GM19193 (cell line): ENCODE measurements around the gene NKX2-3.

Source experiments
- POLR2A ChIP-seq: IDR thresholded peaks from 4 replicates; pipeline ENCODE4 v1.6.1; 2011; ENCODE audit not compliant: insufficient read depth, insufficient read length; ENCODE audit errors: extremely low read depth

Gene NKX2-3

DNA sequence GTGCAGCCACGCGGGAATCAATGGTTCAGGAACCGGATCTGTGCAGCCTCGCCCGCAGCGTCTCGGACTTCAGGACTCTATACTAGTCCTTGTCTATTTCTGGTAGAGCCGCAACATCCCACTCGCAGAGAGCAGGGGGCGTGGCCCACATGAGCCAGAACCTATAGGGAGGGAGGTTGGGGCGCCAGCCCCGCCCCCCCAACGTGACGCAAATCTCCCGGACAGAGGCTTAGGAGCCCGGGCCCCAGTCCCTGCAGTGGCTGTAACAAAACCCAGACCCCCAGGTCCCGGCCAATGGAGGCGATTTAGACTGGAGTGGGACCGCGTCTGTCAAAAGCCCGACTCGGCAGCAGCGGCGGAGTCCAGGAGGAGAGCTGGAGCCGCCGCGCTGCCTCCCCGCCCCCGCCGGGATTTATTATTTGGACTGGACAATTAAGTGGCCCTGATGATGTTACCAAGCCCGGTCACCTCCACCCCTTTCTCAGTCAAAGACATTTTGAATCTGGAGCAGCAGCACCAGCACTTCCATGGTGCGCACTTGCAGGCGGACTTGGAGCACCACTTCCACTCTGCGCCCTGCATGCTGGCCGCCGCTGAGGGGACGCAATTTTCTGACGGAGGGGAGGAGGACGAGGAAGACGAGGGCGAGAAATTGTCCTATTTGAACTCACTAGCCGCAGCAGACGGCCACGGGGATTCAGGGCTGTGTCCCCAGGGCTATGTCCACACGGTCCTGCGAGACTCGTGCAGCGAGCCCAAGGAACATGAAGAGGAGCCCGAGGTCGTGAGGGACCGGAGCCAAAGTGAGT lies at the start of gene NKX2-3:
Gene NKX2-3 (plus strand): TSS at position 256 of the 809 bp plus-strand sequence. CDS start 190 bp downstream, at position 446.
- no peak for TF ChIP-seq POLR2A

DNA sequence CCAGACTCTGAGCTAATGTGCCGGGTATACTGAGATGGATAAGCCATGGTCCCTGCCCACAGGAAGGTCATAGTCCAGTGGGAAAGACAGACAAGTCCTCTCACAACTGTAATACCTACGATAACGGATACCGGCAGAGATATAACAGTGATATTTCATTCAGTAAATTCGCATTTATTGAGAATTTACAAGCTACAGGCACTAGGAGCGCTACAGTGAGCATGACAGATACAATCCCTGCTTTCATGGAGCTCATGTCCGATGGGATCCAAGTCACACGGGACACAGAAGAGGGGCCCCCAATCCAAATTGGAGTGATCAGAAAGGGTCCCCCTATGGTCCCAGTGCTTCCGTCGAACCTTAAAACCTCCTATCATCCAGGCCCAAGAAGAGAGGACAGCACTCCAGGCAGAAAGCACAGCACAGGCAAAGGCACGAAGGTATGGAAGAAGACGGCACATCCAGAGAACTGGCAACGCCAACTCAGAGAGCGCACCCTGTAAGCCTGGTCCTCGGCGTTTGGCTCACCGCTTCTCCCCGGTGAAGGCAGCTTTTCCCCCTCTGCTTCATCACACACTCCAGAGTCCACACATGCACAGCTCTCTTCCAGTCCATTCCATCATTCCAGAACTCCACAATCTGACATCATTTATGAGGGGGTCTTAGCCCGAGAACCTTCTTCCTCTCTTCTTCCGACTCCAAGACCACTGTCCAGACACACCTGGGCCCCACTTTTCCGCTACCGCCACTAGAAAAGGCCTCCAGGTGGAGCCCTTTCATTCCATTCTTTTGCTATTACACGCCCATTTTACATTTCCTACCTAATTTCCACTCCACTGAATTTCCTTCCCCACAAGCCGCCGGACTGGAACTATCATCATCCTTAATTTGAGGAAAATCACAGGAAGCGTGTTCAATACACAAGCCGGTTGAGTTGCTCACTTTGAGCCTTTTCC lies 47.8 kb upstream of the NKX2-3 start:
- TF ChIP-seq POLR2A = no peak

DNA sequence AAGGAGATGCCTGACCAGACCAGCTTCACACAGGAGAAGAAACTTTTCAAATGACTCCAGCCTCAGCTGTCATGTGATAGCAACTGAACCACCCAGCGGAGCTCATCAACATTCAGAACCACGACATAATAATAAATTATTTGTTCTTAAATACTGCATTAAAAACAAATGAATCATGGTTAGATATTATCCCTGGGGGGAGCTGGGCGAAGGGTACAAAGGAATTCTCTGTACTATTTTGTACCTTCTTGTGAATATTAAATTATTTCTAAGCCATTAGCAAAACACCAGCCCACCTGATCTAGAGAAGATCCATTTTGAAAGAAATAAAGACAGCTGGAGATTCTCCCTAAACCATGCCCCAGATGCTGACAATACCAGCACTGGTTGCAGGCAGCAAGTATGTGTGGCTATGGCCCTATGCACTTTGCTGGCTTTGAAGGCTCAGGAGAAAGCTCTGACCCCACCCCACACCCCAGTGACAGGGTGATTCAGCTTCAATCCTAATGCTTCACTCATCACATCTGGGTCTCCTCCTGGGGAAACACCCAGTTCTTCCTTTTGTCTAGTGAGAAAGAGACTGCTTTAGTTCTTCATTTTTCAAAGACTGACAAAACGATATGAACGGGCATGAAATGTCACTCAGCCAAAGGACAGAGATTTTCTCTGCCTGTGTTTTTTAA lies 45.5 kb upstream of the NKX2-3 start:
- no peak for TF ChIP-seq POLR2A

DNA sequence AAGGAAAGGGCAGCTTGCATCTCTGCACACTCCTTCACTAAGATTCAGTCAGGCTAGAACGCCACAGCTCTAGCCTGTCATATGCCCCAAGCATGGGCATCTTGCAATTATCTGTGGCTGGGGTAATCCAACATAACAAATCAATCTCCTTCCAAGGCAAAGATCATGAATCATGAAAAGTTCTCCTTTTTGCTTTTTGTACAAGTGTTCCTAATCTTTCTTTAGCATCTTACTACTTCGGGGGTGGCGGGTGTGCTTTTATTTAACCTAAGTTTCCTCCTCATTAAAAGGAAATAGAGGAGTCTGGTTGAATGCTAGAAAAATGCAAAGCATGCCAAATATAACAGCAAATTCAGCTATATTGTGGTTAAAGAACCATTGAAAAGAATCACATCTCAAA lies 43.5 kb upstream of the NKX2-3 start:
- TF ChIP-seq POLR2A = no peak

DNA sequence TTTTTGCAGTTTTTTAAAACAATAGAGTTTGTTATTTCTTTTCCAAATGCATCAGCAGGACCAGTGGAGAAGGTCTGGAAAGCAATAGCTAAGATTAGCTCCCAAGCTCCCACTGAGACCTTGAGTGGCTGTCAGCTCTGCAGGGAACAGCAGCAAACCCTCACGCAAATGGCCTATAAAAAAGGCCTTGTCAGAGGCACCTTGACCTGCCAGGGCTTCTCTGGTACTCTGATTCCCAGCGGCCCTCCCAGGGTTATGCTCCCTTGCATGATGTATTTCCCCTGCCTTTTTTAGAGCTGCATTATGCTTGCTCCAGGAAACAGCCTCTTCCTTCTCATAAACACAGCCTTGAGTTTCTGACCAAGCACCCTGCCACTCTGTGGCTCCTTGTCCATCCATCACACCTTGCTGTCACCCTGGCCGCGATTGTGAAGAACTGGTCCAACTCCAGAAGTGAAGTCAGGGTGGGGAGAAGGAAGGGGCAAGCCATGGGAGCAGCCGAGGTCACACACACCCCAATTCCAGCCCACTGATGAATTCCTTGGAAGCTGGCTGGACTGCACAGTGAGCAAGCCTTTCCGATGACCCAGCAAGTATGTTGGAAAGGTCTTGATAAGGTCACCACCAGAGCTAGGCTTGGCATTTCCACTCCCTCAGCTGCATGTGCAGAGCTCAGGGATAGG lies 35.3 kb upstream of the NKX2-3 start:
- no peak for TF ChIP-seq POLR2A

DNA sequence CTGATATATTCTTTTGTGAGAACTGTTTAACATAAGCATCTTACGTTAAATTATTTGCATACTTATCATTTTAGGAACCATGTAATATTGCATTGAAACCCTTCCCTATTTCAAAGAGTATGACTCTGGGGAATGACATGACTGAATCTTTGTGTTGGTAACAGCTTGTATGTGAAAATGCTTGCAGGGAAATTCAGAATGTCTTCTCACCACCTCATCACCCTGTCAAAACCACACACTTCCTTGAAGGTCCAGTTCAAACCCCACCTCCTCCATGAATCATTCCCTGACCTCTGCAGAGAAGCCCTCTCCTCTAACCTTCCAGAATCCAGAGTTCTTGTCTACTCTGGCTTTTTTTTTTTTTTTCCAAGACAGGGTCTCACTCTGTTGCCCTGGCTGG lies 26.3 kb upstream of the NKX2-3 start:
- no peak for TF ChIP-seq POLR2A

DNA sequence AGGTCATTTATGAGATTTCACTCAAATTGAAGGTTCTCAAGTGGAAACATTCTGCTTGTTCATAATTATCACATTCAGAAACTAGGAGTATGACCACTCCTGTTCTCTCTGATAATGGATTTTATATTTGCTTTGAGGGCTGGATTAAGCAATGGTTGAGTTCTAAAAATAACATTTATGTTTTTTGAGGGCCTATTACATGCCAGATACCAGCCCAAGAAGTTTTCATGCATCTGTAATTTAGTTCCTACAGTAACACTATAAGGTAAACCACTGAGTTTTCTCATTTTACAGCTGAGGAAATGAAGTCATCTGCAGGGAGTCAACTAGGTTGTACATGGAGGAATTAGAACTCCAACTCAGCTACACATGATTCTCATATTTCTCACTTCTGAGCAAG lies 25.5 kb upstream of the NKX2-3 start:
- TF ChIP-seq POLR2A = no peak

DNA sequence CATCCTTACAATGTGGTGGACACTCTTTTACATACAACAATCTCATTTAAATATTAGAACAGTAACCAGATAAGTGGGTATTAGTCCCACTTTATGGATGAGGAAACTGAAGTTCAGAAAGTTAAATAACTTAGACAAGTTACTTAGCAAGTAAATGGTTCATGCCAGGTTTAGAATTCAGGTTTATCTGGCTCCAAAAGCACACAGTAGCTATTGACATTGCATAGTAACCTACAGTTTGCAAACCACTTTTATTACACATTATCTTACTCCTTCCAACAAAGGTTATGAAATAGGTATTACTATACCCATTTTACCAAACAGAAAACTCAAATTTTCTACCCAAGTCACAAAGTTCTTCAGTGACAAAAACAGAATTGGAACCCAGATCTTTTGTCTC lies 19.7 kb upstream of the NKX2-3 start:
- TF ChIP-seq POLR2A = no peak

DNA sequence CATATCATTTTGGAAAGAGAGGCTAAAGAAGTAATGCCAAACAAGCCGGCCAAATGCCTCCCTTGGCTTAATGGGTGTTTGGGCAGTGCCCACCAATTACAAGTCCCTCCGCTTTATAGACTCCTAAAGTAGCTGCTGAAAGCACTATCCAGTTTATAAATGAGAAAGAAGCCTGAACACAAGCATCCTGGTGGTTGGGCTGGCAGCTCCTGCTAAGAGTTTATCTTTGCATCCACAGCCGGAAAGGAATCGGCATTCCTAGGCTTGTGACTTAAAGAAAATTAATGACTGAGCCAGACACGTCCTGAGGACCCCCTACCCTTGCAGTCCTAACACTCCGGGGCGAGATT lies 13.1 kb upstream of the NKX2-3 start:
- no peak for TF ChIP-seq POLR2A

DNA sequence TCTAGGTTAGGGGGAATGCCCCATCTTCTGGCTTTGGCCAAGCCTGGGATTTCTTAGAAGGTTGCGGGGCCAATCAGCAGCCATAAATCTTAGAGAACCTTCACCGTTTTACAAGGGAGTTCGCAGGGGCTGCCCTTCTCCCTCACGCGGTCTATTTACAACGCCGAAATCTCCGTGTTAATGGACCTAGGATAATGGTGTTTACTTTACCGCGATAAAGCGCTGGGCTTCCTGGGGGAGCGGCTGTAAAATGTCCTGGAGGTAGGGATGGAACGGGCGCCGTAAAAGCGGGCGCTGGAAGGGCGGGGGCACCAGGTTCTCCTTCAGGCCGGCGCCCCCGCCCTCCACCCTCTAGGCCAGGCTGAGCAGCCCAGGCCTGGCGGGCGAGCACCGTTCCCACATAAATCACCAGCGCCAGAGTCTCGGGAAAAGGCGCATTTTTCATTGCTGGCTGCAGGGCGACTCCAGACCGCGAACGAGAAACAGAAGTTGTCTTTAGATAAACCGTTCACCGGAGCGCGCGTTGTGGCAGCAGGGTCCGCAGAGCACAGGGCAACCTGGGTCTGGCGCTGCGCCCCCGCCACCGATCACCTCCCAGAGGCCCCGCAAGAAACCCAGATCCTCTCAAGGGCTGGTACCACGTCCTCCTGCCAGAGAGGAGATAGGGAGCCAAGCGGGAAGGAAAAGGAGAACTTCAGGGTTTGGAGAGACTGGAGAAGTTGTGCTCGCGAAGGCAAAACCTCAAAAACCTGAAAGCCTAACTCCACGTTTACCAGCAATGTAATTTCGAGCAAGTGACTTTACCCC lies 12.5 kb upstream of the NKX2-3 start:
- TF ChIP-seq POLR2A = no peak

DNA sequence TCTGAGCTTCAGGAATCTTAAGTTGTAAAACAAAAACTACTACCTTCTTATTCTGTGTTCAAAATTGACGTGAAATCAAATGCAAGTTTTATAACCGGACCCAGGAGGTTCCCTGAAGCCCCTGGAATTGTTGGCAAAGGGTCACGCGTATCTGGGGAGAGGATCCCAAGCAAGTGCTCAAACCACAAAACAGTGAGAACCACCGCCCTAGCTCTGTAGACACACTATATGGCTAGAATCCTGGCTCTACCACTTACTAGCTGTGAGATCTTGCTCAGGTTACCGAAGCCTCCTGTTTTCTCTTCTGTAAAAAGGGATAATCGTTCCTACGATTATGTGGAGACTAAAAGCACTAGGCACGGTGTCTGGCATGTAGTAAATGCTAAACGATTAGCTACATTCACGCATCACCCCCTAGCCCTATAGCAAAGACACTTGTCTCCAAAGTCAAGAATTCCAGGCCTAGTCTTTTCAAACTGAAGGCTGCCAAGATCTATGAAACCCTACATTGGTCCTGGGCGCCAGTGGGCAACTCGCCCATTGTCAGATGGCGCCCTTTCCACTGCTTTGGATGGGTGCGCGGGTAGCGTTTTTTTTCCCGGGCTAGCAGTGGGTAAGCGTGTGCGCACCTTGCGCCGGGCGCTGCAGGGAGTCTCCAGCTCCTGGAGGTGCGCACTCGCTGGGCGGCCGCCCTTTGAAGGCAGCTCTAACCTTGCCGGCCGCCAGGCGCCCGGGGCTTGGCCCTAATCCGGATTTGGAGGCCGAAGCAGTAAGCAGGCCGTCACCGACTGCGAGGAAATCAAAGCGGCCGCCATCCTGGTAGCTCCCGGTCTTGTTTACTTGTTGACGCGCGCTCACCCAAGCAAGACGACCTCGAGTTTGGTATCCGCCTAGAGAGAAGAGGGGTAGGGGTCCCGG lies 11.6 kb upstream of the NKX2-3 start:
- no peak for TF ChIP-seq POLR2A

DNA sequence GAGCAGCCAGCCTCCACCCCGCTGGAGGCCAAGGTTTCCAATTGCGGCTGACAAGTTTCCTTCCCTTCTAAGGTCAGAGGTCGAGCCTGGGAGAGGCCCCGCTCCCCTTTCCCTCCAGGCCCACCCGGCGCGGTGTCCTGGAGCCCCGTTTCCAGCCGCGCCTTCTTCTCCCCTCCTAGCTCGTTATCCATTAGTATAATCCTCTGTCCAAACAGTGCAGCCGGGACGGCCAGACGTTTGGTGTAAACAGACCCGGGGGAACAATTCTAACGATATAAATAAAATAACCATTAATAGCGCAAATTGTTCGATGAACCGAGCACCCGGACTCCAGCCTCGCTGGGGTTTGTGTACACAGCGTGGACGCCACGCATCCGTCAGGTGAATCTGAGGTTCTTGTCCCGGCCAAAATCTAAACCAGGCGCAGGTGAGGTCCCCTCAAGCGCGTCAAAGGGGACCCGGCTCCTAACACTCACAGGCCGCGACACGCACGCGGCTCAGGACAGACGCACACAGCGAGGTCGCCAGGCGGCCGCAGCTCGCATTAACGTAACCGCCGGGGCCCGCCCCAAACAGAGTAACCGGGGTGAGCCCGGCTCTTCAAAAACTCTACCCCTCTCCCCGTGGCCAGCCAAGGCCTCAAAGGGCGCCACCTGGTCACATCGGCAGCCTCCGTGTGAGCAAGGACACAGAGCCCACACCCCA lies 10.8 kb upstream of the NKX2-3 start:
- no peak for TF ChIP-seq POLR2A
